ENCODE measurements around the gene TMEM108.

- TF ChIP-seq CTCF (IDR thresholded peaks at IDR 0.05; ENCODE audit: poor library complexity, severe bottlenecking) (no peak), MXI1 (conservative IDR thresholded peaks at IDR 0.05; ENCODE audit: poor library complexity, severe bottlenecking) (no peak), EP300 (conservative IDR thresholded peaks at IDR 0.05; ENCODE audit: poor library complexity, severe bottlenecking) (no peak), POLR2AphosphoS5 (IDR thresholded peaks at IDR 0.05) (no peak), RAD21 (conservative IDR thresholded peaks at IDR 0.05) (no peak), REST (IDR thresholded peaks at IDR 0.05; ENCODE audit: borderline replicate concordance) (no peak), EZH2 (IDR thresholded peaks at IDR 0.05; ENCODE audit: borderline replicate concordance, insufficient read depth, low read length, poor library complexity, severe bottlenecking) (no peak), TAF1 (IDR thresholded peaks at IDR 0.05; ENCODE audit: low read depth) (no peak)
These were observed 375.8 kb downstream of the TMEM108 start for GRCh38 chr3:133414021-133414392.

Measured in neural cell (in vitro differentiated cells).